ENCODE data around the gene FAM107B. TPM values are rescaled to one million over a fixed set of nuclear protein-coding genes. Genes with fewer than 3 reads are reported as not detected.

FAM107B gene
- total and polyA plus RNA-seq, 7 experiments from 2014 or later = 167 to 236 (median 211) TPM

Other genes starting within 250 kb of the FAM107B start
- gene CDNF, start 63.1 kb upstream of the FAM107B start, total RNA-seq = 1 to 10 TPM; 1.0 to 8.4 (median 4.9) TPM
- 1 to 10 TPM; 3.0 to 5.3 TPM for gene CDNF, start 63.1 kb upstream of the FAM107B start, polyA plus RNA-seq
- 10 to 100 TPM; 14.1 to 23.8 (median 17.6) TPM for gene HSPA14, start 63.4 kb upstream of the FAM107B start, total RNA-seq
- 10 to 100 TPM; 14.9 to 18.2 TPM for gene HSPA14, start 63.4 kb upstream of the FAM107B start, polyA plus RNA-seq
- 10 to 100 TPM; 16.2 to 31.4 (median 21.9) TPM for gene MSANTD7, start 63.4 kb upstream of the FAM107B start, total RNA-seq
- 1 to 10 TPM; 7.6 to 8.3 TPM for gene MSANTD7, start 63.4 kb upstream of the FAM107B start, polyA plus RNA-seq
- gene SUV39H2, start 104.0 kb upstream of the FAM107B start, total RNA-seq = 10 to 100 TPM in 1 of 5 experiments, 1 to 10 TPM in 4; 2.4 to 25.0 (median 6.8) TPM
- 1 to 10 TPM; 6.4 to 7.2 TPM for gene SUV39H2, start 104.0 kb upstream of the FAM107B start, polyA plus RNA-seq
- 10 to 100 TPM; 16.4 to 38.7 (median 24.2) TPM for gene DCLRE1C, start 179.2 kb upstream of the FAM107B start, total RNA-seq
- gene DCLRE1C, start 179.2 kb upstream of the FAM107B start, polyA plus RNA-seq = 10 to 100 TPM; 18.1 to 32.1 TPM
- gene MEIG1, start 184.5 kb upstream of the FAM107B start, total RNA-seq = 1 to 10 TPM in 2 of 5 experiments, not detected in 3; 1.2 to 1.9 TPM
- gene MEIG1, start 184.5 kb upstream of the FAM107B start, polyA plus RNA-seq = 1 to 10 TPM in 1 of 2 donors, not detected in 1; 1.3 TPM